NK-92 treated with Interleukin-12 subunit alpha and Interleukin-12 subunit beta, amount 100 ng/mL, for 24 hours (cell line): Measurements from ENCODE around the gene TTC4.

Experiments used
- DNase-seq: peaks from one replicate; lab custom pipeline; 2025; lab: John Stamatoyannopoulos, UW

Gene TTC4

DNA sequence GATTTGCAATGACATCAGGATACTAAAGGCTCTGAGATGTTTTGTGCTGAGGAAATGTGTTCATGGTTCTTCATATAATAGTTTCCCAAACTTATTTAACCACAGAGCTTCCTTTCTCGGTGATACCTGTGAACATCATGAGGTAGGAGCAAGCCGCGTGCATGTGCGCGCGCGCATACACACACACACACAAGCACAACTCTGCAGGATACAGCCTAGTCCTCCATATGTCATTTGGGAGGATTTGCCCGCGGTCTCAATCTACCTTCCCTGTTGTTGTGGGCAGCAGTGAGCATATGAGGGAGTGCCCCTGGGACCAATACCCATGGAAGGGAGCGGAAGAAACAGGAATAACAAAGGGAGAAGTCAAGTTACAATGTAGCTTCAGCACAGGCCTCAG is 12.2 kb upstream of the TTC4 start:
- no peak for DNase-seq

DNA sequence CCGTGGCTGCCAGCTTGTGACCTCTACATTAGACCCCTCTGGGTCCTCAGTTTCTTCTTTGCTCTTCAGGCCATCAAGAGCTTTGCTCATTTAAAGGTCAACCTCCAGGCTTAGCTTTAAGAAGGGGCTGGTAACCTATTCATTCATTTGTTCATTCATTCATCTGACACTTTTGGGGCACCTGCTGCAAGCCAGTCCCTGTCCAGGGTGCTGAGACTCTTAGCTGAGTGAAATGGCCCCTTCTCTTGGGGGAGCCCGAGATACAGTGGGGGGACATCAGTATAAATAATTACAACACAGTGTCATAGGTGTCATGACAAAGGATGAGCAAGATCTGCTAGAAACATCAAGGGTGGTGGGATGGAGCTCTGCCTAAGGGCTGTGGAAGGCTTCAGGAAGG is 10.5 kb upstream of the TTC4 start:
- no peak for DNase-seq

DNA sequence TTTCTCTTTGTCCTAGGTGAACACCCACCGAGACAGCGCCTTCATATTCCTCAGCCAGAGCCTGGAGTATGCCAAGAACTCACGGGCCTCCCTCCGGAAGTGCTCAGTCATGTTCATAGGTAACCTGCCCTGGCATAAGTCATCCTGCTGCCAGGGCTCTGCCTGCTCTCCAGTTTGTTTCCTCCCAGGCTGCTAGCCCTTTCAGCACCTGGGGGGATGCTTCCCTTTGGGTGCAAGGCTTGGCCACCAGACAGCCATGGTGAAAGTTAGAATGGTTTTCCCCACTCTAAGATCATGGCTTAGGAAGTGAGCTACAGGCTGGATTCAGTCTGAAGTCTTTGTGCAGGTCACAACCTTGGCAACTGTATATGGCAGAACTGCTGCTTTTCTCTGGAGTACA is 9.2 kb upstream of the TTC4 start:
- DNase-seq = no peak

DNA sequence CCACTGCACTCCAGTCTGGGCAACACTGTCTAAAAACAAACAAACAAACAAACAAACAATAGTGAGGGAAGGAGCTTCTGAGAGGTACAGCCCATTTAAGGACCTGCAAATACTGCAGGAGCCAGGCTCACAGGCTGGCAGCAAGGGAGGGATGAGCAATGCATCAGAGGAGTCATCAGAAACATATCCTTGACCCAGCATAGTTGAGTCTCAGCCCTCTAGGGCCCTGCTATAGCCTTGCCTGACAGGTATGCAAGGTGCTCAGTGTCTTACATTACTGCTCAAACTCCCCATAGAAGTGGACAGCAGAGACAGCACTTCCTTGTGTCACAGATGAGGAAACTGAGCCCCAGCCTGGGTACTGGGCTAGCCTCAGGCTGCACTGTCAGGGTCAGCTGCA is 7.3 kb upstream of the TTC4 start:
- no peak for DNase-seq

DNA sequence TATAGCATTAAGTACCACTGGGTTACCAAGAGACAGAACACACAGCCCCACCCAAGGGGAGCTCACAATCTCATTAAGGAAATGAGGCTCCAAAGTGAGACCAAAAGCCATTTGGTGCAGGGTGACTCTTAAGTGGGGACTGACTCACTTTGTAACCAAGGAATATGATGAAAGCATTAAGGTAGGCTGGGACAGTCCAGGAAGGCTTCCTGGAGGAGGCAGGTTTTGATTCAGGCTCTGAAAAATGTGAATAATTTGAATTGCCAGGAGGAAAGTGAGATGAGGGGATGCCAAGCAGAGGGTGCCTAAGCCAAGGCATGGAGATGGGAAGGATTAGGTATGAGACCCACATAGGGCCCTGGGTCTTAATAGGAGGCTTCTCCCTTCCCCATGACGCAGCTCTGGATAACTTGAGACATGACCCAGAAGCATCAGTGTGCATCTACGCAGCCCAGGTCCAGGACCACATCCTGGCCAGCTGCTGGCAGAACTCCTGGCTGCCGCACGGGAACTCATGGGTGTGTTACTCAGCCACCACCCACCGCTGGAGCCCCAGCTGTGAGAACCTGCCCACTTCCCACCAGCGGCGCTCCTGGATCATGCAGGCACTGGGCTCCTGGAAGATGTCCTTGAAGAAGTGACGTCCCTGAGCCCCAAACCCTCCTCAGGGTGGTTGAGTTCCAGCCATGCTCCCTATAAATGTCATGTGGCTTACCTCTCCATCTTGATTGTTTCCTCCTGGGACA is 5.9 kb upstream of the TTC4 start:
- DNase-seq = no peak

DNA sequence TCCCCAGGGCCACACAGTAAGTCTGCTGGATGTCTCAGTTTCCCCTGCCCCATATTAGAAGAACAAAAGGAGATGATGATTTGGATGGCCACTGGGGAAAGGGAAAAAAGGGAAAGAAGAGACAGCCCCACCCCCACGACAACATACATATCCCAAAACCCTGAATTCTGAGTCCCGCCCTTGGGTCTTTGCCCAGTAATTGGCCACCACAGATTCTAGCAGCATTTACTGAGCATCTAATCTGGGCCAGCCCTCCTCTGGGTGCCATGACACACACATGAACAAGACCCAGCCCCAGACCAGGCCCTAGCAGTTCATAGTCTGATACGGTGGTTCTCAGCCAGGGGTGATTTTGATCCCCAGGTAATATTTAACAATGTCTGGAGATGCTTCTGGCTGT is 5.2 kb upstream of the TTC4 start:
- no peak for DNase-seq

DNA sequence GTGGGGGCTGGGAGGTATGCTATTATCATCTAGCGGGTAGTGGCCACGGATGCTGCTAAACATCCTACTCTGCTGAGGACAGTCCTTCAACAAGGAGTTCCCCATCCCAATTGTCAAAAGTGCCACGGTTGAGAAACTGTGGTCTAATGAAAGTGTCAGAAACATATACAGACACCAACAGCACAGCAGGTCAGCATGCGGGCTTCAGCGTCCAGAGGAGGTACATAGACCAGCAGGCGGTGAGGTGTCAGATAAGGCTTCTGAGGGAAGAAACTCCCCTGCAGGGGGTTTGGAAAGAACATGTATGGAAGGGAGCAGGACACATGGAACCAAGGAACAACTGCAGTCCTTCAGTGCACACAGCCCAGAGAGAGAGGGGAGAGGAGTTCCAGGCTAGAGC is 4.8 kb upstream of the TTC4 start:
- DNase-seq = no peak

DNA sequence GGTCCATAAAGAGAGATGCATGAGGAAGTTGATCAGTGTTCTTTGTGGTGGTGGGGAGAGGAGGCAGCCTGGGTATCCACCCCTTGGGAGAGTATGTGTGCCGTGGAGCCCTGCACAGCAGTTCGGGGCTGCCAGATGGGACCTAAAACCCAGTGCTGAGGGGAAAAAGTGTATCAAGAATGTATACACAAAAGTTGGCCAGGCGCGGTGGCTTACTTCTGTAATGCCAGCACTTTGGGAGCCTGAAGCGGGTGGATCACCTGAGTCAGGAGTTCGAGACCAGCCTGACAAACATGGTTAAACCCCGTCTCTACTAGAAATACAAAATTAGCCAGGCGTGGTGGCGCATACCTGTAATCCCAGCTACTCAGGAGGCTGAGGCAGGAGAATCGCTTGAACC is 4.1 kb upstream of the TTC4 start:
- no peak for DNase-seq

DNA sequence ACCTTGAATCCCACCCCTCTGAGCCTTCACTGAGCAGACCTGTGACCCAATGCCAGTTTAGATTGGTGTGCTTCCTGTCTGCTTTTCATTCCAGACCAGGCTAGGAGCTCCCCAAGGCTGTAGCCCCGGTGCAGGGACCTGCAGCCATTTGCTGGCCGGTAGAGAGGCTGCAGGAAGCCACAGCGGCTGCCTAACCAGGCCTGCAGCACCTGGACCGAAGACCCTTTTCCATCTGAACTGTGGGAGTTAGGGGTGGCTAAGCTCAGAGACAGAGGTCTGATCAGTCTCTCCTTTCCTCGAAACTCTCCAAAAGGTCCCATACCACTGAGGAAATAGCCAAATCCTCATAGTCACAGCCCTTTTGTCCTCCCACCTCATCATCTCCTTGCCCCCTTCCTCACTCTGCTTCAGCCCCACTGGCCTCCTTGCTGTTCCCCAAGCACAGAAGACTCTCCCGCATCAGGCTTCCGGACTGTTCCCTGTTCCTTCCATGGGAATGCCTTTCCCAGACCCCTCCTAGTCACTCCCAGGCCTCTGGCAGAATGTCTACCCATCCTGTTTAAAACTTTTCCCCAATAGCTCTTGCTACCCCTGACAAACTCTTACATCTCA is 674 bp upstream of the TTC4 start:
- DNase-seq = no peak

DNA sequence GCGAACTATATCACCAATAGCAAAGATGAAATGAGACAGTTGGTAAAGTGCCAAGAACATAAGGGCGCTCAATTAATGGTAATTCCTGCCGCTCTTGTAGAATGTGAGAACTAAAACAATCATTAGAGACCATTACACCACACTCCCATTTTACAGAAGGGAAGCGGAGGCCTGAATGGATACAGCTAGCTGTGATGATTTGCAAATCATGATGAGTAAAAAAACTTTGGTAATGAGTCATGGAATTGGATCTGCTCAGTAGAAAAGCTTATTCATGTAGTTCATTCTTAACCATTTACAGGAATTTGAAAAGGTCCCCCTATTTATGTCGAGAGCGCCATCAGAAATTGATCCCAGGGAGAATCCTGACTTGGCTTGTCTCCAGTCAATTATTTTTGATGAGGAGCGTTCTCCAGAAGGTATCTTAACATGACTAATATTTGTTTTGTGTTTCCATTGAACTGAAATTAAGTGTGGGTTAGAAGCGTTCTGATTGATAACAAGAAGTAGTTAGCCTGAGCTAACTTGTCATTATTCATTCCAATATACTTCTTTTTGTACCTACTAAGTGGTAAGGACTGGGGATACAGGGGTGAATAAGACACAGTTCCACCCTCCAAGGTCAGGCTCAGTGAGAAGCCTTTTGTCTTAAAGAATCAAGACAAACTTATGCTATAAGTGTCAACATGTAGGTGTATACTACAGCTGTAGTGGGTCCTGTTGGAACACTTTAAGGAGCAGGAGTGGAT is 812 bp downstream of the TTC4 start:
- DNase-seq = no peak

DNA sequence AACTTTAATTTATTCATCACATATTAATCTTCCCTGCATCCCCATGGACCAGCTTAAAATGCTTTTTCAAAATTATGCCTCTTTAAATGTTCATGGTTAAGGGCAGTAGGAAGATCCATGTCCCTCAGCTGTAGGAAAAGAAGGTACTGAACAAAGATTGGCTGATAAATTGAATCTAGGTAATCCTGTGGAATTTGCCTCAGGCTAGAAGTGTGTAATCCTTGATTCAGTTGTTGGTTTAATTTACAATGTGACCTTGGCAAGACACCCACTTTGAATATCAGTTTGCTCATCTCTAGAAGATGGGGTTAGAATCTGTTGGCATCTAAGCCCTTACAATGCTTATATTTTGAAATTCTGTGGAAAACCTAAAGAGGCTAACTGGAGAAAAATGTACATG is 6.1 kb downstream of the TTC4 start:
- DNase-seq = no peak

DNA sequence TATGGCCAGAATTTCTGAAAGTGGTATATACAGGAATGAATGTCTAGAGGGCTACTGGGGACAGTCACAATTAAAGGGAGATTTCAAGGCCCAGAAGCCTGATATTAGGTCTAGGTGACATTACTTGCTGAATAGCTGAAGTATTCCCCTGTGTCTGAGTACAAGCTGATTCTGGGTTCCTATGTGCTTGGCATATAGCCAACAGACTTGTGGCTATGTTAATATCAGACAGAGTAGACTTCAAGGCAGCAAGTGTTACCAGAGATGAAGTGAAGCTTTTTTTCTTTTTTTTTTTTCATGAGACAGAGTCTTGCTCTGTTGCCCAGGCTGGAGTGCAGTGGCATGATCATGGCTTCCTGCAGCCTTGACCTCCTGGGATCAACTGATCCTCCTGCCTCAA is 8.3 kb downstream of the TTC4 start:
- DNase-seq = no peak

DNA sequence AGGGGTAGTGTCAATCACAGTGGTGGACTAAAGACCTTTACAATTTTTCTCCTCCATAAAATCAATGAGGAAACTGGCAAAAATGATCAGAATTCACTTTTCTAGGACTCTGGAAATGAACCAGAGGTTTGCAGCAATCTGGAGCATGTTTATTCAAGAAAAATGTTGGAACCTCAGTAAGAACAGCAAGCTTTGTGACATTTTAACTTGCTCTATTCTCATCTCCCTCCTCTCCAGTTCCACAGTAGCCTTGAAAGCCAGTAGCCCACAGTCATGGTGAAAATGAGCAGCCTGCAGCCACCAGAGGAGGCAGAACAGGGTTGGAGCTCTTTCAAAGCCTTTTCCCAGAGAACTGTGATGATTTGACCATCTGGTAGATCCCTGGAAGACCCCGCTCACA is 9.1 kb downstream of the TTC4 start:
- DNase-seq = no peak

DNA sequence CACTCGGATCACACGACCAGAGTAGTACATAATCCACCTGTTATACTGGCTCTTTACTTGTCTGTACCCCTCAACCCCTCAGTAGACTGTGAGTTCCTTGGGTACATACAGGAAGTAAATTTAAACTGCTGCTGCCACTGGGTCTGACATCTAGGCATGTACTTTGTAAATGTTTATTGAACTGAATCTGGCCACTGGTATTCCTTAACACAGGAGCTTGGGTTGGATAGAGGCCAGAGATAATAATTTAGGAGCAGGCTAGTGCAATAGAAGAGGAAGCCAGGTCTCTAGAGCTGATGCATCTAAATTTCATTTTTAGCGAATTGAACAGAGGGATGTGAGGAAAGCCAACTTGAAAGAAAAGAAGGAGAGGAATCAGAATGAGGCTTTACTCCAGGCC is 12.4 kb downstream of the TTC4 start:
- DNase-seq = no peak

DNA sequence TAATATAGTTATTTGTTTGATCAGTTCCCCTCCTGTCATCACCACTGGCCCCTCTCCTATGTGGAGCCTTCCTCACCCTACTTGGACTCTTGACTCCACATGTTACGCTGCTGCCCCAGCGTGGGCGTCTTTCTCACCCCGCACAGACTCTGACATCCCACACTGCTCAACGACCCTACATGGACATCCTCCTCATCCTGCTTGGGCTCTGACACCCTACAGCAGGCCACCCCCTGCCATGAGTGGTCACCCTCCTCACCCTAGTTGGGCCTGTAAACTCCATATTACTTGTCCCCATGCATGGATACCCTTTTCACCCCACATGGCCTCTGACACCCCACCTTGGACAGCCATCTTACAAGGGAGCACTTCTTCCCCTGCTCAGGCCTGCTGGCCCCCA is 21.0 kb downstream of the TTC4 start:
- DNase-seq = no peak

DNA sequence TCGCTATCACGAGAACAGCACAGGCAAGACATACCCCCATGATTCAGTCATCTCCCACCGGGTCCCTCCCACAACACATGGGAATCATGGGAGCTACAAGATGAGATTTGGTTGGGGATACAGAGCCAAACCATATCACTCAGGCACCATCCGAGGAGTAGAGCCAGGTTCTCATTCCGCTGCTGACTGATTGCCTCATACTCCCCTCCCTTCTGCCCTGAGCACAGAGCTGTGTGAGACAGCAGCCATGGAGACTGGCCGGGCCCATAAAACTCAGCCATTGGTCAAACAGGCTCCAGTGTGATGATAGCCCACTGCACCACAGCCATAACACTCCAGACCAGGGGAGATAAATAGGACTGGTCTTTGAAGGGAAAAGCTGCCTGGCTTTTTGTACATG is 22.6 kb downstream of the TTC4 start:
- DNase-seq = no peak

DNA sequence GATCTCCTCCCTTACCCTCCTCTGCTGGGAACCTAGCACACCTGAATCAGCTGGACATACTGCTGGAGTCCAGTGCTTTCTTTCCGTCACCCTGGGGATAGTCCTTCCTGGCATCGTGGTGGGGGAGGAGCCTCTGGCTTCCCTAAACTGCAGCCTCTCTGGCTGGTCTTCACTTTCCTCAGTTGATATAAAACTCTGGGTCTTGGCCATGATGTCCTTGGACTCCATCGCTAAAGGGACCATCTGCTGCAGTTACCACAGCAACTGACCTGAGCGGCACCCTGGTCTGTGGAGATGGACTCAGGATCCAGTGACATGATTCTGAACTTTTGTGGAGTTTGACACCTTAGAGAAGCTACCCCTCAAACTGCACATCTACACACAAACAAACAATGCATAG is 25.9 kb downstream of the TTC4 start:
- no peak for DNase-seq

DNA sequence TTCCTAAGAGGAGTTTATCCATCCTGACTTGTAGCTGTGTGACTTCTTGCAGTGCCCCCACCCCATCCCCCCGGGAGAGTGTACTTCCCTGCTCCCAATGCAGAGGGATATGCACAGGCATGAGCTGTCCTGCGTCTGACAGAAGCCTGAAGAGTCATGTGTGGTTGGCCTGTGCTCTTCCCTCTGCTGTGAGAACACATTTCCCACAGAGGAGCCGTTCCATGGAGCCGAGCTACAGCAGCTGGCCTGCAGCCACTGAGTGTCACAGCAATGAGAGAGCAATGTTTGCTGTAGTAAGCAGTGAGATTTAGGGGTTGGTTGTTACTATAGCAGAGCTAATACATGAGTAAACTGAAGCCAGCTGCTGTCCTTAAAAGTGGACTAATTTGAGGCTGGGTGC is 26.6 kb downstream of the TTC4 start:
- DNase-seq = no peak

DNA sequence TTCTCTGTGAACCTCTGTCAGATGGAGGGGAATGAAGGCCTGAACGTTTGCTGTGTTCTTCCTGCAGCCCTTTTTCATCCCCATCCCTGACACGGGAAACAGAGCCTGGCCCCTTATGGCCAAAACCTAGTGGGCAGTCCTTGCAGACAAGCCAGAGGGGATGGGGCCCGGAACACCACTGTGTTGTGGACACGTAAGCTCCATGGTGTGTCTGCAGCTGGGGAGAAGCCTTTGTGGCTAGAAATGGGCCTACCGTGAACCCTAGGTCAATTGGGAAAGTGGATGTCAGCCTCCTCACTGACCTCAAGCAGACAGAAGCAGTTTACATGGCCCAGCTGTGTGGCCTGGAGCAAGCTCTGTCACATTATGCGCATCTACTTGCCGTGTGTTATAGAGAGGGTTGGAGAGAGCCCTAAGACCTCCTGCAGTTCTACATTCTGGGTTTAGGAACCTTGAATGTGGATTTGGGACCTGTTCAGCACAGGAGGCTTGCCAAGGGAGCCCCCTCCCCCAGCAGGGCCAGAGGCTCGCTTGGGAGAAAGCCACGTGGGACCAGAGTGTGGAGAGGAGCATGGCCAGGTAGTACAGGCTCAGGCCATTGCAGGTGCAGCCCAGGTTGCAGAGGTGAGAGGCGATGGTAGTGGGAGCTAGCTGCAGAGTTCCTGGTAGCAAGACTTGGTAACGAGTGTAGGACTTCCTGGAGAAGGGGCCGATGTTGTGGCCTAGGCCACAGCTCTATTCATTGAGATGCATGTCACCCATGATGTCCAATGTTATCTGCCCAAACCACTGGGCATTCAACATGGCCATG is 28.0 kb downstream of the TTC4 start:
- no peak for DNase-seq

DNA sequence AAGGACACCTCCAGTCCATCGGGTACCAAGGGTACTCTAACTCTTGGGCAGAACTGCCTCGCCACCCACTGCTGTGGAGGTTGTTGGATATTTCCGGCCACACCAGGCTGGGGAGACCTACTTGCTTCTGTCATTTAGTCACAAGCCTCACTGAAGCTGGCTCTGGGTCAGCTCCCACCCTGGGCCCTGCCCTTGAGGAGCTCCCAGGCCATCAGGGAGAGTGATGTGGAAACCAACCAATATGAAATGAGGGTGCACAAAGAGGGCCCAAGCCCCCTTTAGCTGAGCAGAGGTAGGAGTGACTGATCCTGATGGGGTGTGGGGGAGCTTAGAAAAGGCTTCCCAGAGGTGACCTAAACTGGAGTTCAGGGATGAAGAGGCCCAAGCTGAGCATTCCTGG is 29.0 kb downstream of the TTC4 start:
- no peak for DNase-seq

DNA sequence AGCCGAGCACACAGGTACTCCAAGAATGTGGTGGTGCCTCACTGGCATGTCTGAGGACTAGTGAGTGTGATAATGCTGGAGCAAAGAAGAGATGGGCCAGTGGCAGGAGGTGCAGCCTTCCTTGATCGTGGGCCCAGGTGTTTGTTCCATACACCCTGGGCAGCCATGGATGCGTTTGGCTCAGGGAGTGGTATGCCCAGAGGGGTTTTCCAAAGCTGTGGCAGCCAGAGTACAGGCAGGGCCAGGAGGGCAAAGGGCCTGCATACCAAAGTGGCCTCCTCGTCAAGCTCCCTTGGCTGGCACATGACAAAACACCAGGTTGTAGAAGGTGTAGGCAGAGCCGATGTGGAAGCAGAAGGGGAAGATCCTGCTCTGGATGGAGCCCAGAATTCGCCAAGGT is 29.6 kb downstream of the TTC4 start:
- DNase-seq = no peak

DNA sequence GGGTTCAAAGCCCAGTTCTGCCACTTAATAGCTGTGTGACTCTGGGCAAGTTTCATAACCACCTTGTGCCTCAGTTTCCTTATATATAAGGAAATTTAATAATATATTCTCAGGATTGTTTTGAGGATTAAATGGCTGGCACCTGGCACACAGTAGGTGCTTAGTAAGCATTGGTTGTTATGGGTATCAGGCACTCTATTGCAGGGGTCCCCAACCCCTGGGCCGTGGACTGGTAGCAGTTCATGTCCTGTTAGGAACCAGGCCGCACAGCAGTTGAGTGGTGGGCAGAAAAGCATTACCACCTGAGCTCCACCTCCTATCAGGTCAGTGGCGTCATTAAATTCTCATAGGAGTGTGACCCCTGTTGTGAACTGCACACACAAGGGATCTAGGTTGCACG is 30.2 kb downstream of the TTC4 start:
- no peak for DNase-seq
